ENCODE data around the gene ZNF311.
A peak's percentile ranks its signal among the peaks of the same experiment; 100 is the strongest.

ZNF311 gene

GRCh38 chr6:29005183-29005885 is at the start of gene ZNF311:
Gene ZNF311 (minus strand): TSS chr6:29005315. CDS start chr6:29003954, 1,361 bp downstream.
- DNase-seq = no peak

DNA sequence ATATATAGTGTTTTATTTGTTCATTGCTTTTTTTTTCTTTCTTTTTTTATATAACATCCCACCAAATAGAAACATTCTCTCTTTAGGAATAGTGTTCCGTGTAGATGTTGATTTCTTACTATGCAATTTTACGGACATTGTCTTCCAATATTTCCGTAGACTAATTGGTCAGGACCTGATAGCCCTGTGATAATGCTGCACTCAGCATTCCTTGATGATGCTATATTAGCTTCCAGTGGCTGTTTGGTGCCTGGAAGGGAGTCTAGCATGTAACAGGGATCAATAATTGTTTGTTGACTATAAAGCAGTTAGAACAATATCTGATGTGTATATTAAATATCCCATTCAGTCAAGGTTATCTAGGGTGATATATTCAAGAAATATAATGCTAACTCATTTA is 46.6 kb upstream of the ZNF311 start:
- no peak for DNase-seq

DNA sequence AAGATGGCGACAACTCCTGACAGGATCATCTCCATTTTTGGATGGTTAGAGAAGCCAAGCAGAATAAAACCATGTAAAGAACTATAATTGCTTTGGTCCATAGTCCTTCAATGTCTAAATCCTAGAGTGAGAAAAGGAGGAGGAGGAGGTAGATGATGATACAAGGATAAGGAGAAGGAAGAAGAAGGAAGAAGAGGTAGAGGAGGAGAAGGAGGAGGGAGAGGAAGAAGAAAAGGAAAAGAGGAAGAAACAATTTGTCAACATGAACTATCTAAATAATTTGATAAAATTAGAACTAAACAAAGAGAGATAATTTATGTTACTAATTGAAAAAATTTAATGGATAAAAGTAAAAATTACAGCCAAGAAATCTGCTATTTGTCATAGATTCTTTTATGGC is 40.0 kb upstream of the ZNF311 start, which contains the start of gene OR2W1:
Gene OR2W1 (minus strand): TSS at position 101 of the 400 bp plus-strand sequence. CDS start 0 bp downstream, at position 101.
- no peak for DNase-seq

DNA sequence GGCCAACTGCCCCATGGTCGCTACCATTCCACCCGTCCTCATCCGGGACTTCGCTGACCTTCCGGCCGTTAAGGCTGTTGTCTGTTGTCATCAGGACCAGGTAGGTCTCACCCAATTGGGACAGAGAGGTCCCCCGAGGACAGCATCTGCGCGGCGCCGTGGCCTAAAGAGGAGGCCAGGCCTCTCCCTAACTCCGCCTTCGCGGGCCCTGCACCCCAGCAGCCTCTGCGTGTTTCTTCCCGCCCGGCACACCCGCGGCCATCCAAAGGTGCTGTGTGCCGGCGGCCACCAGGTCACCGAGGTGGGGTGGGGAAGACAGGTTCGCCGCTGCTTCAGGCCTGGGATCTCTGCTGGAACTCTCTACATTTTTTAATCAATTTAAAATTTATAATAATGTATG is 30.8 kb upstream of the ZNF311 start:
- no peak for DNase-seq

DNA sequence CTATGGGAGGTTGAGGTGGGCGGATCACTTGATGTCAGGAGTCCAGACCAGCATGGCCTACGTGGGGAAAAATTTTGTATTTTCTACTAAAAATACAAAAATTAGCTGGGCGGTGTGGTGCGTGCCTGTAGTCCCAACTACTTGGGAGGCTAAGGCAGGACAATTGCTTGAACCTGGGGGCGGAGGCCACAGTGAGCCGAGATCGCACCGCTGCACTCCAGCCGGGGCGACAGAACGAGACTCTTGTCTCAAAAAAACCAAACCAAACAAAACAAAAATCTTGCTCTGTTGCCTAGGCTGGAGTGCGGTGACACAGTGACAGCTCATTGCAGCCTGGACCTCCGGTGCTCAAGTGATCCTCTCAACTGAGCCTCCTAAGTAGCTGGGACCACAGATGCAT is 23.7 kb upstream of the ZNF311 start:
- no peak for DNase-seq

- no peak for DNase-seq
These were observed 20.9 kb upstream of the ZNF311 start for GRCh38 chr6:29025927-29026585.

DNA sequence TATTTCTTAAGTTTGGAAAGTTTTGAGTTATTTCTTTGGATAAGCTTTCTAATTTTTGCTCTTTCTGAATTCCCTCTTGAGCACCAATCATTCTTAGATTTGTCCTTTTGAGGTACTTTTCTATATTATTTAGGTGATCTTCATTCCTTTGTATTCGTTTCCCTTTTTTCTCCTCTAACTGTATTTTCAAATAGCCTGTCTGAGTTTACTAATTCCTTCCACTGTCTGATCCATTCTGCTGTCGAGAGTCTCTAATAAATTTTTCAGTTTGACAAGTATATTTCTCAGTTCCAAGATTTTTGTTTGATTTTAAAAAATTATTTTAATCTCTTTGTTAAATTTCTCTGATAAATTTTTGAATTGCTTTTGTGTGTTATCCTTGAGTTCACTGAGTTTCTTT is 16.3 kb upstream of the ZNF311 start:
- DNase-seq = no peak

DNA sequence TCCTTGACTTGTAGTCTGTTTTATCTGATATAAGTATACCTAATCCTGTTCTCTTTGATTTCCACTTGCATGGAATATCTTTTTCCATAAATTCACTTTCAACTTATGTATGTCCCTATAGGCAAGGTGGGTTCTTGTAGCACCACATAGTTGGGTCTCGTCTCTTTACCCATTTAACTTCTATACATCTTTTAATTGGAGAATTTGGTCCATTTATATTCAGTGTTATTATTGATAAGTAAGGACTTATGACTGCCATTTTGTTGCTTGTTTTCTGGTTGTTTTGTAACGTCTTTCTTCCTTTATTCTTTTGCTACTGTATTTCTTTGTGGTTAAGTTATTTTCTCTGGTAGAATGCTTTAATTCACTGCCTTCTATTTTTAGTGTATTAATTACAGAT is 14.5 kb upstream of the ZNF311 start:
- no peak for DNase-seq

- DNase-seq = no peak
These were observed 12.3 kb upstream of the ZNF311 start for GRCh38 chr6:29017428-29017802.

- peak; percentile 84 for DNase-seq
These were observed 11.7 kb upstream of the ZNF311 start for GRCh38 chr6:29016559-29017427.

- no peak for DNase-seq
These were observed 9.9 kb upstream of the ZNF311 start for GRCh38 chr6:29014729-29015608.

- DNase-seq = peak; percentile 46
These were observed 6.2 kb upstream of the ZNF311 start for GRCh38 chr6:29011276-29011734.

GRCh38 chr6:29009358-29009757 is 4.2 kb upstream of the ZNF311 start:
- no peak for DNase-seq

DNA sequence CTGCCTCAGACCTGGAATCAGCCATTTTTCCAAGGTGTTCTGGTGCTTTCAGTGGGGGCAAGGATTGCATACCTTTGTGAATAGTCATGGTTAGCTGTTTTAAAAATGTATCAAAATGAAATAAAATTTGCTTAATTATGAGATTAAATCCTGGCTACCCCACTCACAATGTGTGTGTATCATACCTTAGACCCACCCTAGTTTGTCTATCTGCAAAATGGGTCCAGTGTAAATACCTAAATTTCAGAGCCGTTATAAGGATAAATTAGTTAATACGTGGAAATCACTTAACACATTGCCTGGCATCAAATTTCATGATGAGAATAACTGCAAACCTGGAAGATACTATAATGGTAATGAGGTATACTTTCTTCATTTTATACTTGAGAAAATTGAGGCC is 3.0 kb upstream of the ZNF311 start:
- no peak for DNase-seq

DNA sequence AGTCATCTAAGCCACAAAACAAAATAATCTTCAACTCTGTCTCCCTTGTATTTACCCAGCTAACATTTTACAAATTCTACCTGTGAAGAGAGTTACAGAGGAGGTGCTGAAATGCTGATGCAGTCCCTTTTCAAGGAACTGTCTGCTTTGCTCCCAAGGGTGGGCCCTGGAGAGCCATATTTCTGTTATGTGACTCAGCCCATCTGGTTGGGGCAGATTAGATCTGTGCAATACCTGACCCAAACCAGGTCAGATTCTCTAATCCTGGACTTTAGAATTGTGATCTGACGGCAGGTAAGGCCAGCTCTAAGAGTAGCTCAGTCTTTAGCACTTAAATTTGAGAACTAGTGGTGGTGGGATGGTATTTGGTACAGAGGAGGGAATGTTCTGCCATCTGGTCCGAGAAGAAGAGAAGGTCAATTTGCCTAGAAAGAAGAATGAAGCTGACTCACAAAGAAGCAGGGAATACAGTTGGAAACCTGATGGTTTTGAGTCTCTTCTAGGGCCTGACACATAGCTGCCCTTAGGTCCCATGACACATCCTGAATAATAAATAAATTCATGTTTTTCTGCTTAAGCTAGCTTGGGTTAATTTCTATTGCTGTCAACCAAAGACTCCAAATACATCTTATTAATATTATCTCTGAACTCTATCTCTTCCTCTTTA is 8.1 kb downstream of the ZNF311 start:
- no peak for DNase-seq

DNA sequence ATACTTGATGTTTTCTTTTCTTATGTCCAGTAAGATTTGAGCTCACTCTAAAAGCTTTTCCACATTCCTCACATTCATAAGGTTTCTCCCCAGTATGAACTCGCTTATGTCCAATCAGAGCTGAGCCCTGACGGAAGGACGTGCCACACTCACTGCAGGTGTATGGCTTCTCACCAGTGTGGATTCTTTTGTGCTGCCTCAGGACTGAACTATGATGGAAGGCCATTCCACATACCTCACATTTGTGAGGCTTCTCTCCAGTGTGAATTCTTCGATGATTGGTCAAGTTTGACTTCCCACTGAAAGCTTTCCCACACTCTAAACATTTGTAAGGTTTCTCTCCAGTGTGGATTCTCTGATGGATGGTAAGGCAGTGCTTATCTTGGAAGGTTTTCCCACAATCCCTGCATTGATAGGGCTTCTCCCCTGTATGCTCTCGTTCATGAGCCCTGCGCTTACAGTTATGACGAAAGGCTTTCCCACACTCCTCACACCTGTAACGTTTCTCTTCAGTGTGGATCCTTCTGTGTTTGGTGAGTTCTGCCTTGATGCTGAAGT is 9.9 kb downstream of the ZNF311 start:
- DNase-seq = no peak

DNA sequence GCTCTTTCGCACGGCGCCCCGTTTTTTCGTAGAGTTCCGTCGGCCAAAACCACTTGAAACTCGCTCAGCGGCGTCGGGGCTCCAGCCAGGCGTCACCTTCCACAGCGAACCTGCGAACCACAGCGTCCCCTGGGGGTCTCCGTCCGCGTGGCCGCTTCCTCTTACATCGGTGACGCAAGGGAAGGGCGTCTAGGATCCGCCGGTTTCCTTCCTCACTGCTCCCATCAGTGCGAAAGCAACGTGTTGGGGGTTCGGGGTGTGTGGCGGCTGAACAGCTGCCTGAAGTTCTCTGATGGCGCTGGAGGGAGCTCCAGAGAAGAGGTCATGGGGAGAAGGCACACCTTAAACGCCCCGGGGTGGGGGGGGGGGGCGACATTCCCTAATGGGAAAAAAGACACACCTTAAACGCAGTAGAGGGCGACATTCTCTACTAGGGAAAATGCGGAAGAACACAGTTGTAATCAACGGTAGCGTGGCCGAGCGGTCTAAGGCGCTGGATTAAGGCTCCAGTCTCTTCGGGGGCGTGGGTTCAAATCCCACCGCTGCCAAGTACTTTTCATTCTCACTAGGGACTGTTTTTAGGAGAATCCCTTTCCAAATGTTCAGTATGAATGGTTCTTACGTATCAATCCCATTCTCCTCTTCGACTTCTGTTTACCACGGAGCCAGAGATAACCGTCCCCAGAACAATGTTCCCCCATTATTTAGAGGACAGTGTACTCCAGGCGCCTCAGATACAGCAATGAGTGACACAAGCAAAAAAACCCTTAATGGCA is 16.4 kb downstream of the ZNF311 start:
- peak; percentile 67 for DNase-seq

DNA sequence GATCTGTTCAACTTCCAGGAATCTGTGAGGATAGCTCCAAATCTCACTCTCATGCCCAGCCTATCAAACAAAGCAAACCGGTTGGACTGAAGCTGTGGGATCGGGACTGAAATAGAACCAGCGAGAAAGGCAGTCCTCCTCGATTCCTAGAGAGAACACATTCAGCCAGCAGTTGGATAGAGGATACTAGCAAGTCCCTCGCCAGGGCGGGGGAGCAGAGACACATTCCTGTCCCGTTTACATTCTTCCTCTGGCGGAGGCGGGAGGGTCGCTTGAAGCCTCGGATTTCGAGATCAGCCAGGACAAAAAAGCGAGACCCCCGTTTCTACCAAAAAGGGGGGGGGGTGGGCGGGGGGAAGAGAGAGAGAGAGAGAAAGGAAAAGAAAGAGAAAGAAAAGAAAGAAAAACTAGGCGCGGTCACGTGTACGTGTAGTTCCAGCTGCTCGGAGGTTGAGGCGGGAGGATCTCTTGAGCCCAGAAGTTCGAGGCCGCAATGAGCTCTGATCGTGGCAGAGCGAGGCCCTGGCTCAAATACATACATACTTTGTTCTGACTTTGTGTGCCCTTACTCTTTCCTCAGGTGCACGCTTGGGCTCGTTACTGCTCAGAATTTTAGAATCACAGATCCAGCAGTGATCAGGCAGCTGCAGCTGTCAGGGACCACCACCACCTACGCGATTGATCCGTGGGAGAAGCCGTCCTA is 19.5 kb downstream of the ZNF311 start:
- DNase-seq = no peak

DNA sequence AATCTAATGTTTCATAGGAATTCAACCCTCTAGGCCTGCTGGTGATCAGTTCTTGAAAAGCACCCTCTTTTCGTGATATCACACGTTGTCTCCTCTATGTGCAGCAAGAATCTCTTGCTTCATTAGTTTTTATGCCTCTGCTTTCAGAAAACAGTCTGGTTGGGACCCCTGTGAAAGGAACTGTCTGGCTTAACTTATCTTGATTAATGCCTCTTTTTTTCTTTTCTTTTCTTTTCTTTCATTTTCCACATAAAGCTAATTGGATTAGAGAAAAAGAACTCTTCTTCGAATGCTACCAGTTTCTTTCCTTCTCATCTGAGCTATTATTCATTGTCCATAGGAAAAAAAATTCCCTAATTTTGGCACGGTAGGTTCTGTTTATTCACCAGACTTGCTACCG is 21.3 kb downstream of the ZNF311 start:
- DNase-seq = no peak

Measured in activated T-cell treated with anti-CD3 and anti-CD28 coated beads for 4 hours (primary cell).